Stimulated activated naive CD8-positive, alpha-beta T cell treated with anti-CD3 and anti-CD28 coated beads, Interleukin-15, Interleukin-2, amounts not matched to agents 100 ng/mL and 50 ng/mL, for 24 hours (primary cell): ENCODE measurements around the gene CRHR2.
A peak's percentile ranks its signal among the peaks of the same experiment; 100 is the strongest.
"Not testable (repeated sequence)": the region's sequence is repeated elsewhere in the genome, so short reads cannot be mapped to it uniquely, and the experiment has no call there.

Experiments
- H3K27ac Mint-ChIP-seq: one replicate; pipeline ENCODE4 v1.8.0; 2021; ENCODE audit warnings: mild to moderate bottlenecking, mixed read lengths
- H3K27me3 Mint-ChIP-seq: one replicate; pipeline ENCODE4 v1.8.0; 2021; ENCODE audit warnings: mixed read lengths
- H3K36me3 Mint-ChIP-seq: one replicate; pipeline ENCODE4 v1.8.0; 2021; ENCODE audit warnings: low read depth, mixed read lengths
- H3K4me1 Mint-ChIP-seq: one replicate; pipeline ENCODE4 v1.8.0; 2021; ENCODE audit warnings: low read depth, mixed read lengths
- H3K4me3 Mint-ChIP-seq: one replicate; pipeline ENCODE4 v1.8.0; 2021; ENCODE audit warnings: mild to moderate bottlenecking, mixed read lengths
- H3K9me3 Mint-ChIP-seq: one replicate; pipeline ENCODE4 v1.8.0; 2021; ENCODE audit warnings: mixed read lengths

The CRHR2 gene

GRCh38 chr7:30645661-30646060 lies 36.6 kb downstream of the CRHR2 start:
- Mint-ChIP-seq H3K36me3 (peaks cover 21% of the 10 kb centered on the region), H3K27ac (no peak overlapping the region), H3K4me3 (no peak overlapping the region)

GRCh38 chr7:30644286-30644955 lies 37.8 kb downstream of the CRHR2 start:
- Mint-ChIP-seq H3K4me3 (no peak overlapping the region), H3K9me3 (no peaks in the 10 kb centered on the region), H3K27ac (no peak overlapping the region), H3K36me3 (peaks cover 21% of the 10 kb centered on the region), H3K27me3 (no peaks in the 10 kb centered on the region), H3K4me1 (no peaks in the 10 kb centered on the region)

More at GRCh38 chr7:30645661-30646060, 36.6 kb downstream of the CRHR2 start:
- H3K4me1 Mint-ChIP-seq = no peaks in the 10 kb centered on the region
- H3K27me3 Mint-ChIP-seq = no peaks in the 10 kb centered on the region
- H3K9me3 Mint-ChIP-seq = no peaks in the 10 kb centered on the region

GRCh38 chr7:30642789-30643188 lies 39.5 kb downstream of the CRHR2 start:
- H3K27me3 Mint-ChIP-seq = no peaks in the 10 kb centered on the region
- H3K4me3 Mint-ChIP-seq = no peak overlapping the region
- no peaks in the 10 kb centered on the region for H3K4me1 Mint-ChIP-seq
- no peaks in the 10 kb centered on the region for H3K9me3 Mint-ChIP-seq
- H3K36me3 Mint-ChIP-seq = peaks cover 21% of the 10 kb centered on the region
- no peak overlapping the region for H3K27ac Mint-ChIP-seq

- not testable (repeated sequence) for H3K4me1 Mint-ChIP-seq, H3K4me3 Mint-ChIP-seq, H3K27me3 Mint-ChIP-seq, H3K9me3 Mint-ChIP-seq, H3K27ac Mint-ChIP-seq
- H3K36me3 Mint-ChIP-seq = peaks cover 21% of the 10 kb centered on the region
These were observed 39.9 kb downstream of the CRHR2 start for GRCh38 chr7:30642322-30642721.

- H3K27ac Mint-ChIP-seq = no peak overlapping the region
- H3K4me1 Mint-ChIP-seq = no peaks in the 10 kb centered on the region
- peaks cover 52% of the 10 kb centered on the region for H3K36me3 Mint-ChIP-seq
- no peak overlapping the region for H3K4me3 Mint-ChIP-seq
- peaks cover 6% of the 10 kb centered on the region for H3K9me3 Mint-ChIP-seq
- H3K27me3 Mint-ChIP-seq = no peaks in the 10 kb centered on the region
These were observed 46.5 kb downstream of the CRHR2 start for GRCh38 chr7:30635798-30636197.

GRCh38 chr7:30634634-30635201 lies 47.5 kb downstream of the CRHR2 start:
- Mint-ChIP-seq H3K9me3 (peaks cover 6% of the 10 kb centered on the region), H3K4me1 (no peaks in the 10 kb centered on the region), H3K27me3 (no peaks in the 10 kb centered on the region), H3K36me3 (peaks cover 56% of the 10 kb centered on the region), H3K4me3 (no peak overlapping the region), H3K27ac (peak overlapping the region; percentile 49)

- H3K4me3 Mint-ChIP-seq = no peak overlapping the region
- peaks cover 61% of the 10 kb centered on the region for H3K36me3 Mint-ChIP-seq
- H3K4me1 Mint-ChIP-seq = no peaks in the 10 kb centered on the region
- H3K27me3 Mint-ChIP-seq = no peaks in the 10 kb centered on the region
- H3K9me3 Mint-ChIP-seq = peaks cover 6% of the 10 kb centered on the region
- no peak overlapping the region for H3K27ac Mint-ChIP-seq
These were observed 48.0 kb downstream of the CRHR2 start for GRCh38 chr7:30634193-30634626.

- H3K27ac Mint-ChIP-seq = no peak overlapping the region
- peaks cover 71% of the 10 kb centered on the region for H3K36me3 Mint-ChIP-seq
- no peaks in the 10 kb centered on the region for H3K4me1 Mint-ChIP-seq
- peaks cover 6% of the 10 kb centered on the region for H3K9me3 Mint-ChIP-seq
- H3K4me3 Mint-ChIP-seq = no peak overlapping the region
- no peaks in the 10 kb centered on the region for H3K27me3 Mint-ChIP-seq
These were observed 49.0 kb downstream of the CRHR2 start for GRCh38 chr7:30633223-30633622.

GRCh38 chr7:30630986-30631385 lies 51.3 kb downstream of the CRHR2 start:
- Mint-ChIP-seq H3K4me1 (peaks cover 16% of the 10 kb centered on the region), H3K9me3 (peaks cover 6% of the 10 kb centered on the region), H3K4me3 (no peak overlapping the region), H3K27ac (no peak overlapping the region), H3K36me3 (peaks cover 88% of the 10 kb centered on the region), H3K27me3 (no peaks in the 10 kb centered on the region)

- Mint-ChIP-seq H3K27me3 (no peaks in the 10 kb centered on the region), H3K9me3 (no peaks in the 10 kb centered on the region), H3K27ac (peak overlapping the region; percentile 69), H3K4me1 (peaks cover 35% of the 10 kb centered on the region), H3K4me3 (no peak overlapping the region), H3K36me3 (peaks cover 88% of the 10 kb centered on the region)
These were observed 55.2 kb downstream of the CRHR2 start for GRCh38 chr7:30627026-30627425.

- H3K4me3 Mint-ChIP-seq = no peak overlapping the region
- H3K27ac Mint-ChIP-seq = peak overlapping the region; percentile 55
These were observed 57.0 kb downstream of the CRHR2 start for GRCh38 chr7:30625283-30625682.

GRCh38 chr7:30618961-30619360 lies 63.3 kb downstream of the CRHR2 start:
- Mint-ChIP-seq H3K27ac (no peak overlapping the region), H3K4me1 (peaks cover 6% of the 10 kb centered on the region), H3K36me3 (peaks cover 87% of the 10 kb centered on the region), H3K27me3 (no peaks in the 10 kb centered on the region), H3K9me3 (no peaks in the 10 kb centered on the region), H3K4me3 (no peak overlapping the region)

More at GRCh38 chr7:30625283-30625682, 57.0 kb downstream of the CRHR2 start:
- H3K27me3 Mint-ChIP-seq = no peaks in the 10 kb centered on the region
- H3K36me3 Mint-ChIP-seq = peaks cover 85% of the 10 kb centered on the region
- H3K9me3 Mint-ChIP-seq = no peaks in the 10 kb centered on the region
- H3K4me1 Mint-ChIP-seq = peaks cover 37% of the 10 kb centered on the region

GRCh38 chr7:30618080-30618676 lies 64.1 kb downstream of the CRHR2 start:
- H3K4me3 Mint-ChIP-seq = no peak overlapping the region
- peaks cover 87% of the 10 kb centered on the region for H3K36me3 Mint-ChIP-seq
- peaks cover 14% of the 10 kb centered on the region for H3K4me1 Mint-ChIP-seq
- H3K27me3 Mint-ChIP-seq = no peaks in the 10 kb centered on the region
- no peak overlapping the region for H3K27ac Mint-ChIP-seq
- H3K9me3 Mint-ChIP-seq = no peaks in the 10 kb centered on the region

- H3K27me3 Mint-ChIP-seq = no peaks in the 10 kb centered on the region
- H3K4me1 Mint-ChIP-seq = peaks cover 22% of the 10 kb centered on the region
- H3K4me3 Mint-ChIP-seq = no peak overlapping the region
- H3K9me3 Mint-ChIP-seq = no peaks in the 10 kb centered on the region
- peak overlapping the region; percentile 46 for H3K27ac Mint-ChIP-seq
- H3K36me3 Mint-ChIP-seq = peaks cover 89% of the 10 kb centered on the region
These were observed 64.9 kb downstream of the CRHR2 start for GRCh38 chr7:30617359-30617758.

GRCh38 chr7:30616318-30616717 lies 65.9 kb downstream of the CRHR2 start:
- no peak overlapping the region for H3K4me3 Mint-ChIP-seq
- H3K36me3 Mint-ChIP-seq = peaks cover 87% of the 10 kb centered on the region
- peaks cover 26% of the 10 kb centered on the region for H3K4me1 Mint-ChIP-seq
- no peaks in the 10 kb centered on the region for H3K27me3 Mint-ChIP-seq
- H3K27ac Mint-ChIP-seq = no peak overlapping the region
- H3K9me3 Mint-ChIP-seq = no peaks in the 10 kb centered on the region
